Suprapubic skin (tissue), 4 donors: ENCODE measurements around the gene PUS3. TPM values are rescaled to one million over a fixed set of nuclear protein-coding genes. Genes with fewer than 3 reads are reported as not detected.

ENCODE experiments used
- DNase-seq, 2 donors: peaks; one replicate each; pipeline ENCODE4 v3.0.0-alpha.2; 2019; ENCODE audit warnings: low spot score in 2 of 2
- H3K27ac ChIP-seq: fragments of 200-600 bp; sonication (generic); one replicate; pipeline ENCODE4 v1.5.1; 2019
- H3K27me3 ChIP-seq: fragments of 200-600 bp; sonication (generic); one replicate; pipeline ENCODE4 v1.5.1; 2019
- H3K36me3 ChIP-seq: fragments of 200-600 bp; sonication (generic); one replicate; pipeline ENCODE4 v1.5.1; 2019
- H3K4me1 ChIP-seq: fragments of 200-600 bp; sonication (generic); one replicate; pipeline ENCODE4 v1.5.1; 2019
- H3K4me3 ChIP-seq: fragments of 200-600 bp; sonication (generic); one replicate; pipeline ENCODE4 v1.5.1; 2019; ENCODE audit warnings: mild to moderate bottlenecking
- H3K9me3 ChIP-seq: fragments of 200-600 bp; sonication (generic); one replicate; pipeline ENCODE4 v1.5.1; 2019
- CTCF ChIP-seq, 2 donors: fragments of 200-600 bp in 1 of 2; fragments of 450-650 bp in 1 of 2; sonication (generic) in 1 of 2; IDR thresholded peaks; one replicate each; pipeline ENCODE4 v1.5.1; 2016 to 2019; ENCODE audit warnings: antibody characterized with exemption in 2 of 2, mild to moderate bottlenecking in 1 of 2, moderate library complexity in 1 of 2
- EP300 ChIP-seq: sonication (generic); formaldehyde crosslinking; IDR thresholded peaks from one replicate; pipeline ENCODE4 v1.6.1; 2017; ENCODE audit warnings: antibody characterized with exemption
- POLR2A ChIP-seq, 2 donors: fragments of 450-650 bp; IDR thresholded peaks; one replicate each; pipeline ENCODE4 v1.6.1; 2017; ENCODE audit warnings: antibody characterized with exemption in 2 of 2, mild to moderate bottlenecking in 2 of 2, moderate library complexity in 2 of 2
- POLR2AphosphoS5 ChIP-seq, 3 donors: sonication (generic); formaldehyde crosslinking; IDR thresholded peaks; one replicate each; pipeline ENCODE4 v1.6.1; 2017; ENCODE audit warnings: antibody characterized with exemption in 3 of 3
- WGBS: methylation state at CpG from one replicate; pipeline ENCODE4 v1.1.5; 2018; 5-methylcytosine and 5-hydroxymethylcytosine counted together
- total RNA-seq, 4 donors: library from RNA; depleted of rRNA; stranded (reverse); fragments of >200 nt; gene quantifications; one replicate each; pipeline ENCODE4 v1.1.0, GENCODE V29; 2016

PUS3 gene
- total RNA-seq, 4 donors from 2014 or later: 6.0 to 14.9 (median 10.6) TPM

- no peaks in the 10 kb centered on the region for H3K9me3 ChIP-seq
- peak in 1 of 2 donors; percentile 25 for DNase-seq
- H3K4me1 ChIP-seq: peaks cover 4% of the 10 kb centered on the region
- no peaks in the 10 kb centered on the region for H3K36me3 ChIP-seq
- no peak for TF ChIP-seq CTCF (IDR thresholded peaks at IDR 0.05)
- no peak for TF ChIP-seq POLR2A (IDR thresholded peaks at IDR 0.05)
- no peak for TF ChIP-seq POLR2AphosphoS5 (IDR thresholded peaks at IDR 0.05)
- TF ChIP-seq EP300: no peak
- no peak overlapping the region for H3K27ac ChIP-seq
- no peak overlapping the region for H3K4me3 ChIP-seq
- no peaks in the 10 kb centered on the region for H3K27me3 ChIP-seq
- 92% methylated on average over 9 of the region's 9 CpGs for WGBS
Observed at GRCh38 chr11:125943661-125944349, 40.8 kb upstream of the PUS3 start.

- H3K4me1 ChIP-seq: peaks cover 13% of the 10 kb centered on the region
- DNase-seq: peak in 1 of 2 donors; percentile 40
- no peak overlapping the region for H3K27ac ChIP-seq
- 93% methylated on average over 12 of the region's 12 CpGs for WGBS
- H3K36me3 ChIP-seq: no peaks in the 10 kb centered on the region
- no peak overlapping the region for H3K4me3 ChIP-seq
- no peaks in the 10 kb centered on the region for H3K9me3 ChIP-seq
- H3K27me3 ChIP-seq: no peaks in the 10 kb centered on the region
- TF ChIP-seq POLR2A (IDR thresholded peaks at IDR 0.05): no peak
- TF ChIP-seq EP300: no peak
Observed at GRCh38 chr11:125942771-125943428, 39.9 kb upstream of the PUS3 start.

GRCh38 chr11:125941619-125942611, 38.9 kb upstream of the PUS3 start:
- DNase-seq: peak in 1 of 2 donors; percentile 63
- Histone ChIP-seq H3K4me1 (peaks cover 13% of the 10 kb centered on the region), H3K36me3 (no peaks in the 10 kb centered on the region), H3K4me3 (no peak overlapping the region), H3K27me3 (no peaks in the 10 kb centered on the region), H3K27ac (no peak overlapping the region), H3K9me3 (no peaks in the 10 kb centered on the region)
- 41% methylated on average over 13 of the region's 20 CpGs for WGBS
- TF ChIP-seq EP300 (no peak), POLR2AphosphoS5 (IDR thresholded peaks at IDR 0.05) (no peak), POLR2A (IDR thresholded peaks at IDR 0.05) (no peak), CTCF (IDR thresholded peaks at IDR 0.05) (peak in 1 of 2 donors; percentile 72)

GRCh38 chr11:125941267-125941618, 38.2 kb upstream of the PUS3 start:
- 75% methylated on average over 4 of the region's 4 CpGs for WGBS
- TF ChIP-seq POLR2A (IDR thresholded peaks at IDR 0.05) (no peak), EP300 (no peak), POLR2AphosphoS5 (IDR thresholded peaks at IDR 0.05) (no peak), CTCF (IDR thresholded peaks at IDR 0.05) (no peak)
- Histone ChIP-seq H3K9me3 (no peaks in the 10 kb centered on the region), H3K4me3 (no peak overlapping the region), H3K27me3 (no peaks in the 10 kb centered on the region), H3K27ac (no peak overlapping the region), H3K36me3 (no peaks in the 10 kb centered on the region), H3K4me1 (peaks cover 13% of the 10 kb centered on the region)
- DNase-seq: no peak

- H3K27ac ChIP-seq: no peak overlapping the region
- WGBS: 94% methylated on average over 4 of the region's 4 CpGs
- TF ChIP-seq POLR2AphosphoS5 (IDR thresholded peaks at IDR 0.05) (no peak), CTCF (IDR thresholded peaks at IDR 0.05) (no peak), EP300 (no peak), POLR2A (IDR thresholded peaks at IDR 0.05) (no peak)
- H3K9me3 ChIP-seq: no peaks in the 10 kb centered on the region
- H3K27me3 ChIP-seq: no peaks in the 10 kb centered on the region
- H3K4me1 ChIP-seq: peaks cover 16% of the 10 kb centered on the region
- peak in 1 of 2 donors; percentile 26 for DNase-seq
- H3K36me3 ChIP-seq: no peaks in the 10 kb centered on the region
- no peak overlapping the region for H3K4me3 ChIP-seq
Observed at GRCh38 chr11:125940145-125940544, 37.1 kb upstream of the PUS3 start.
